K562 (cell line): Measurements from ENCODE around the gene LBH. TPM values are rescaled to one million over a fixed set of nuclear protein-coding genes. Genes with fewer than 3 reads are reported as not detected.

ENCODE experiments used
- BDP1 ChIP-seq: IDR thresholded peaks from 3 replicates; pipeline ENCODE4 v1.6.1; 2011; ENCODE audit not compliant: insufficient read length, insufficient read depth
- C11orf30 ChIP-seq: fragments of 450-650 bp; IDR thresholded peaks from 2 replicates; pipeline ENCODE4 v1.6.1; 2016; ENCODE audit warnings: low read depth, mild to moderate bottlenecking
- MTF1 ChIP-seq: fragments of 250-450 bp; sonication (Bioruptor Pico); IDR thresholded peaks from 2 replicates; pipeline ENCODE4 v1.9.0; 2021; ENCODE audit warnings: moderate library complexity, mild to moderate bottlenecking, inconsistent platforms, borderline replicate concordance
- SP1 ChIP-seq: sonication (generic); formaldehyde crosslinking; IDR thresholded peaks from 2 replicates; pipeline ENCODE4 v1.8.1; 2022; ENCODE audit warnings: mild to moderate bottlenecking, missing genetic modification reagents
- SRF ChIP-seq, 2 experiments: fragments of 250-450, 450-650 bp in 1 of 2; sonication (Bioruptor Pico) in 1 of 2; sonication (generic) in 1 of 2; formaldehyde crosslinking; IDR thresholded peaks; 2 replicates each; pipeline versions ENCODE4 v1.5.0 to v1.5.1; 2020 to 2022; ENCODE audit warnings: mild to moderate bottlenecking in 1 of 2, missing genetic modification reagents in 1 of 2
- ZNF224 ChIP-seq: sonication (generic); formaldehyde crosslinking; IDR thresholded peaks from 2 replicates; pipeline ENCODE4 v1.8.0; 2022; ENCODE audit warnings: mild to moderate bottlenecking, missing genetic modification reagents
- ZNF384 ChIP-seq: IDR thresholded peaks from 2 replicates; pipeline ENCODE4 v1.6.1; 2012; ENCODE audit warnings: low read depth, low read length, improper control_type of control experiment
- polyA plus RNA-seq, 8 experiments: library from polyadenylated mRNA; depleted of rRNA in 4 of 8; stranded (reverse) in 5 of 8; unstranded in 3 of 8; fragments of >200 nt; fragmentation: Nextera tagmentation in 2 of 8; fragmentation: Illumina TruSeq in 1 of 8; extraction: Ambion mirVana in 2 of 8; extraction: Trizol in 1 of 8; gene quantifications; 2 replicates each; pipeline versions ENCODE4 v1.2.1 to v1.2.3, GENCODE V29; 2011 to 2014; ENCODE audit warnings: inconsistent platforms in 1 of 8, missing spikeins in 1 of 8
- total RNA-seq, 7 experiments: library from RNA; depleted of rRNA in 6 of 7; stranded (reverse); fragments of >200 nt in 6 of 7; fragmentation: Illumina TruSeq in 2 of 7; extraction: Trizol in 2 of 7; gene quantifications; 2 replicates each; pipeline versions ENCODE4 v1.2.1 to v1.2.3, GENCODE V29; 2011 to 2021; ENCODE audit warnings: low replicate concordance in 1 of 7
- TF ChIP-seq, protein P1 (sequence below): conservative IDR thresholded peaks from 2 replicates; pipeline ENCODE4 v1.6.1; 2011; ENCODE audit warnings: low read depth, mild to moderate bottlenecking, low read length; ENCODE audit not compliant: control insufficient read depth
- TF ChIP-seq, protein P2 (sequence below): fragments of 450-650 bp; IDR thresholded peaks from 2 replicates; pipeline ENCODE4 v1.6.1; 2016
- TF ChIP-seq, protein P3 (sequence below), 3 experiments: fragments of 200-800 bp in 1 of 3; fragments of 250-450 bp in 1 of 3; fragments of 450-650 bp in 1 of 3; sonication (Bioruptor Pico) in 1 of 3; sonication (Bioruptor generic) in 1 of 3; formaldehyde crosslinking in 1 of 3; IDR thresholded peaks; 2 replicates each; pipeline versions ENCODE4 v1.6.1 to v1.8.0; 2016 to 2022; ENCODE audit warnings: mild to moderate bottlenecking in 2 of 3, missing genetic modification characterization in 2 of 3, missing compliant biosample characterization in 1 of 3, moderate library complexity in 1 of 3
- TF ChIP-seq, protein P4 (sequence below), 2 experiments: fragments of 450-650 bp in 1 of 2; sonication (generic) in 1 of 2; formaldehyde crosslinking in 1 of 2; IDR thresholded peaks; 2 replicates each; pipeline versions ENCODE4 v1.7.1 to v1.9.0; 2016 to 2022; ENCODE audit warnings: inconsistent platforms in 1 of 2, mild to moderate bottlenecking in 1 of 2, missing genetic modification reagents in 1 of 2

Gene LBH
- total and polyA plus RNA-seq, 9 of the 15 experiments (the other 6 are each of a cell fraction or from before 2014, with no cell fraction given) = 3.1 to 13.4 (median 7.4) TPM

DNA sequence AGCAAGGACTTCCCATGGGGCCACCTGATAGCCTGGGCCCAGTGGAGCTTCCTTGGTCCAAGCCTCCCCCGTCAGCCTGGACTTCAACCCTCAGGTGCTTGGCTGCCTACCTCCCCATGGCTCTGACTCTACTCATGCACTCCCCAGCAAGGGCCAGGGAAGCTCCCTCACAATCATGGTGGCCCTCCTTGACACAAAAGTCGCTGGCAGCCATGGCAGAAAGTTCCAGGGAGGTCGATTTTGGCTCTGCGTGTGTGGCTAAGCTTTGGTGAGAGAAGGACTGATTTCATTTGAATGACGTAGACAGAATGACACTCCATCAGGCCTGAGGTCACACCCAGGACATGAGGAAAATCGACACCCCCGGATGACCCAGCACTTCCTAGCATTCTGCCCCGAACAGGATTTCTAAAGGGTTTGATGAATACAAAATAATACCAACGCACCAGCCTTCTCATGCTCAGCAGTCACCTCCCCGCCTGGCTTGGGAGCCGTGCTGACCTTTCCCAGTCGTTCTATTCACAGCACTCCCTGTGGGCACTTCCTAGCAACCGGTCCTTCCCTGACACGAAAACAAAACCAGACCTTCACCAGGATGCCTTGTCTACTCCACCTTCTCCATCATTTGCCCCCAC, 52.7 kb downstream of the LBH start (continued):
- TF ChIP-seq, protein P1, sequence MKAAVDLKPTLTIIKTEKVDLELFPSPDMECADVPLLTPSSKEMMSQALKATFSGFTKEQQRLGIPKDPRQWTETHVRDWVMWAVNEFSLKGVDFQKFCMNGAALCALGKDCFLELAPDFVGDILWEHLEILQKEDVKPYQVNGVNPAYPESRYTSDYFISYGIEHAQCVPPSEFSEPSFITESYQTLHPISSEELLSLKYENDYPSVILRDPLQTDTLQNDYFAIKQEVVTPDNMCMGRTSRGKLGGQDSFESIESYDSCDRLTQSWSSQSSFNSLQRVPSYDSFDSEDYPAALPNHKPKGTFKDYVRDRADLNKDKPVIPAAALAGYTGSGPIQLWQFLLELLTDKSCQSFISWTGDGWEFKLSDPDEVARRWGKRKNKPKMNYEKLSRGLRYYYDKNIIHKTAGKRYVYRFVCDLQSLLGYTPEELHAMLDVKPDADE = no peak
- TF ChIP-seq SP1 (no peak), ZNF224 (CRISPR knock-in tag) (no peak), BDP1 (no peak), MTF1 (CRISPR knock-in tag) (no peak), ZNF384 (no peak), C11orf30 (peak; percentile 88), SRF (CRISPR knock-in tag; IDR thresholded peaks at IDR 0.05) (no peak)
- TF ChIP-seq, protein P2, sequence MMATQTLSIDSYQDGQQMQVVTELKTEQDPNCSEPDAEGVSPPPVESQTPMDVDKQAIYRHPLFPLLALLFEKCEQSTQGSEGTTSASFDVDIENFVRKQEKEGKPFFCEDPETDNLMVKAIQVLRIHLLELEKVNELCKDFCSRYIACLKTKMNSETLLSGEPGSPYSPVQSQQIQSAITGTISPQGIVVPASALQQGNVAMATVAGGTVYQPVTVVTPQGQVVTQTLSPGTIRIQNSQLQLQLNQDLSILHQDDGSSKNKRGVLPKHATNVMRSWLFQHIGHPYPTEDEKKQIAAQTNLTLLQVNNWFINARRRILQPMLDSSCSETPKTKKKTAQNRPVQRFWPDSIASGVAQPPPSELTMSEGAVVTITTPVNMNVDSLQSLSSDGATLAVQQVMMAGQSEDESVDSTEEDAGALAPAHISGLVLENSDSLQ = peak; percentile 80
- TF ChIP-seq, protein P3, sequence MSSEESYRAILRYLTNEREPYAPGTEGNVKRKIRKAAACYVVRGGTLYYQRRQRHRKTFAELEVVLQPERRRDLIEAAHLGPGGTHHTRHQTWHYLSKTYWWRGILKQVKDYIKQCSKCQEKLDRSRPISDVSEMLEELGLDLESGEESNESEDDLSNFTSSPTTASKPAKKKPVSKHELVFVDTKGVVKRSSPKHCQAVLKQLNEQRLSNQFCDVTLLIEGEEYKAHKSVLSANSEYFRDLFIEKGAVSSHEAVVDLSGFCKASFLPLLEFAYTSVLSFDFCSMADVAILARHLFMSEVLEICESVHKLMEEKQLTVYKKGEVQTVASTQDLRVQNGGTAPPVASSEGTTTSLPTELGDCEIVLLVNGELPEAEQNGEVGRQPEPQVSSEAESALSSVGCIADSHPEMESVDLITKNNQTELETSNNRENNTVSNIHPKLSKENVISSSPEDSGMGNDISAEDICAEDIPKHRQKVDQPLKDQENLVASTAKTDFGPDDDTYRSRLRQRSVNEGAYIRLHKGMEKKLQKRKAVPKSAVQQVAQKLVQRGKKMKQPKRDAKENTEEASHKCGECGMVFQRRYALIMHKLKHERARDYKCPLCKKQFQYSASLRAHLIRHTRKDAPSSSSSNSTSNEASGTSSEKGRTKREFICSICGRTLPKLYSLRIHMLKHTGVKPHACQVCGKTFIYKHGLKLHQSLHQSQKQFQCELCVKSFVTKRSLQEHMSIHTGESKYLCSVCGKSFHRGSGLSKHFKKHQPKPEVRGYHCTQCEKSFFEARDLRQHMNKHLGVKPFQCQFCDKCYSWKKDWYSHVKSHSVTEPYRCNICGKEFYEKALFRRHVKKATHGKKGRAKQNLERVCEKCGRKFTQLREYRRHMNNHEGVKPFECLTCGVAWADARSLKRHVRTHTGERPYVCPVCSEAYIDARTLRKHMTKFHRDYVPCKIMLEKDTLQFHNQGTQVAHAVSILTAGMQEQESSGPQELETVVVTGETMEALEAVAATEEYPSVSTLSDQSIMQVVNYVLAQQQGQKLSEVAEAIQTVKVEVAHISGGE (CRISPR knock-in tag; IDR thresholded peaks at IDR 0.05) = no peak
- TF ChIP-seq, protein P4, sequence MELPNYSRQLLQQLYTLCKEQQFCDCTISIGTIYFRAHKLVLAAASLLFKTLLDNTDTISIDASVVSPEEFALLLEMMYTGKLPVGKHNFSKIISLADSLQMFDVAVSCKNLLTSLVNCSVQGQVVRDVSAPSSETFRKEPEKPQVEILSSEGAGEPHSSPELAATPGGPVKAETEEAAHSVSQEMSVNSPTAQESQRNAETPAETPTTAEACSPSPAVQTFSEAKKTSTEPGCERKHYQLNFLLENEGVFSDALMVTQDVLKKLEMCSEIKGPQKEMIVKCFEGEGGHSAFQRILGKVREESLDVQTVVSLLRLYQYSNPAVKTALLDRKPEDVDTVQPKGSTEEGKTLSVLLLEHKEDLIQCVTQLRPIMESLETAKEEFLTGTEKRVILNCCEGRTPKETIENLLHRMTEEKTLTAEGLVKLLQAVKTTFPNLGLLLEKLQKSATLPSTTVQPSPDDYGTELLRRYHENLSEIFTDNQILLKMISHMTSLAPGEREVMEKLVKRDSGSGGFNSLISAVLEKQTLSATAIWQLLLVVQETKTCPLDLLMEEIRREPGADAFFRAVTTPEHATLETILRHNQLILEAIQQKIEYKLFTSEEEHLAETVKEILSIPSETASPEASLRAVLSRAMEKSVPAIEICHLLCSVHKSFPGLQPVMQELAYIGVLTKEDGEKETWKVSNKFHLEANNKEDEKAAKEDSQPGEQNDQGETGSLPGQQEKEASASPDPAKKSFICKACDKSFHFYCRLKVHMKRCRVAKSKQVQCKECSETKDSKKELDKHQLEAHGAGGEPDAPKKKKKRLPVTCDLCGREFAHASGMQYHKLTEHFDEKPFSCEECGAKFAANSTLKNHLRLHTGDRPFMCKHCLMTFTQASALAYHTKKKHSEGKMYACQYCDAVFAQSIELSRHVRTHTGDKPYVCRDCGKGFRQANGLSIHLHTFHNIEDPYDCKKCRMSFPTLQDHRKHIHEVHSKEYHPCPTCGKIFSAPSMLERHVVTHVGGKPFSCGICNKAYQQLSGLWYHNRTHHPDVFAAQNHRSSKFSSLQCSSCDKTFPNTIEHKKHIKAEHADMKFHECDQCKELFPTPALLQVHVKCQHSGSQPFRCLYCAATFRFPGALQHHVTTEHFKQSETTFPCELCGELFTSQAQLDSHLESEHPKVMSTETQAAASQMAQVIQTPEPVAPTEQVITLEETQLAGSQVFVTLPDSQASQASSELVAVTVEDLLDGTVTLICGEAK (IDR thresholded peaks at IDR 0.05) = no peak
- TF ChIP-seq, protein P4 (CRISPR knock-in tag; IDR thresholded peaks at IDR 0.05) = no peak
